ENCODE results near the gene MBOAT7.

DNA sequence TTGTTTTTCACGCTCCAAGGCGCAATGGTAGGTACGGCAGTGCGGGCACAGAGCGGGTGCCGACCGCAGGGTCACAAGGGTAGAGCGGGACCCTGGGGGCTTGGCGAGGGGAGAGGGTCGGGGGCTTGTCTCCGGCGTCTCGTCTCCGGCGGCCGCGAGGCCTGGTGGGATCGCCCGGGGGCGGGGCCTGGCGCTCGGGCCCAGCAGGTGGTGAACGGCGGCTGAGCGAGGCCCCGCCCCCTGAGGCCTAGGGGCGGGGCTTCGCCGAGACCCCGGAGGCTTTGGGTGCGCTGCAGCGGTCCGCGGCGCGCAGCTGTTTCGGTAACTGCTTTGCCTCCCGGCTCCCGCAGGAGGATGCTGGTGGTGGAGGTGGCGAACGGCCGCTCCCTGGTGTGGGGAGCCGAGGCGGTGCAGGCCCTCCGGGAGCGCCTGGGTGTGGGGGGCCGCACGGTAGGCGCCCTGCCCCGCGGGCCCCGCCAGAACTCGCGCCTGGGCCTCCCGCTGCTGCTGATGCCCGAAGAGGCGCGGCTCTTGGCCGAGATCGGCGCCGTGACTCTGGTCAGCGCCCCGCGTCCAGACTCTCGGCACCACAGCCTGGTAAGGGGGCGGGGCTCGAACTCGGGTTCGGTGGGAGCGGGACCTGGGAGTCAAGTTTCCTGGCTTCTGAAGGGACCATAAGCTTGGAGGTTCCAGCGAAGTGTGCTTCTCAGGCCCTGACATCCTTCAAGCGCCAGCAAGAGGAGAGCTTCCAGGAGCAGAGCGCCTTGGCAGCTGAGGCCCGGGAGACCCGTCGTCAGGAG lies 1.8 kb upstream of the MBOAT7 start, which contains the start of gene TSEN34:
- TF ChIP-seq, protein P1, sequence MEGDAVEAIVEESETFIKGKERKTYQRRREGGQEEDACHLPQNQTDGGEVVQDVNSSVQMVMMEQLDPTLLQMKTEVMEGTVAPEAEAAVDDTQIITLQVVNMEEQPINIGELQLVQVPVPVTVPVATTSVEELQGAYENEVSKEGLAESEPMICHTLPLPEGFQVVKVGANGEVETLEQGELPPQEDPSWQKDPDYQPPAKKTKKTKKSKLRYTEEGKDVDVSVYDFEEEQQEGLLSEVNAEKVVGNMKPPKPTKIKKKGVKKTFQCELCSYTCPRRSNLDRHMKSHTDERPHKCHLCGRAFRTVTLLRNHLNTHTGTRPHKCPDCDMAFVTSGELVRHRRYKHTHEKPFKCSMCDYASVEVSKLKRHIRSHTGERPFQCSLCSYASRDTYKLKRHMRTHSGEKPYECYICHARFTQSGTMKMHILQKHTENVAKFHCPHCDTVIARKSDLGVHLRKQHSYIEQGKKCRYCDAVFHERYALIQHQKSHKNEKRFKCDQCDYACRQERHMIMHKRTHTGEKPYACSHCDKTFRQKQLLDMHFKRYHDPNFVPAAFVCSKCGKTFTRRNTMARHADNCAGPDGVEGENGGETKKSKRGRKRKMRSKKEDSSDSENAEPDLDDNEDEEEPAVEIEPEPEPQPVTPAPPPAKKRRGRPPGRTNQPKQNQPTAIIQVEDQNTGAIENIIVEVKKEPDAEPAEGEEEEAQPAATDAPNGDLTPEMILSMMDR (conservative IDR thresholded peaks at IDR 0.05 in 1 of 2, IDR thresholded peaks at IDR 0.05 in 1 of 2; ENCODE audit: extremely low read depth in 1 of 2, insufficient read depth in 1 of 2, low read depth in 1 of 2, low read length in 2 of 2): no peak
- no peak for TF ChIP-seq EZH2 (IDR thresholded peaks at IDR 0.05; ENCODE audit: borderline replicate concordance, low read length)

All from mammary epithelial cell (primary cell).